ENCODE measurements around the gene KCNG1. TPM values are rescaled to one million over a fixed set of nuclear protein-coding genes. Genes with fewer than 3 reads are reported as not detected.

KCNG1 gene
- total and polyA plus RNA-seq, 2 of the 8 experiments (the other 6 are each of a cell fraction or from before 2014, with no cell fraction given): 16.0 to 18.0 TPM

DNA sequence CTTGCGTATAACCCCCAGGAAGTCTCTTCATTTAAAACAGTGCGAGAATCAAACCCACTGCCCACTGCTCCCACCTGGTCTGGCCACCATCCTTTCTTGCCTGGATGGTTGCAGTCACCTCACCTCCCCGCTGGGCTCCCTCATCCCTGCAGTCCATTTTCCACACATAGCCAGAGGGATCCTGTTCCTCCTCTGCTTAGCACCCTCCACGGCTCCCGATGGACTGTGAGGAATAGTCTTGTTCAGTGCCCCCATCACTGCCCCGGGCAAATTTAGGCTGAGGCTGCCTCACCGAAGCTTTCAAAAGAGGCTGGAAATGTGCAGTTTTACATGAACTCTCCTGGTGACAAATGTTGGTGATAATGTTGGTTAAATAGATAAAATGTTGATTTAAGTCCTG lies 17.7 kb downstream of the KCNG1 start (continued):
- TF ChIP-seq SAP30 (IDR thresholded peaks at IDR 0.05; ENCODE audit: insufficient read depth, insufficient replicate concordance, low read length): no peak
- no peak for TF ChIP-seq POU5F1 (IDR thresholded peaks at IDR 0.05; ENCODE audit: low read depth, low read length)
- no peak for TF ChIP-seq TCF12 (IDR thresholded peaks at IDR 0.05; ENCODE audit: low read depth, low read length)
- TF ChIP-seq EP300 (IDR thresholded peaks at IDR 0.05; ENCODE audit: borderline replicate concordance in 1 of 2, low read depth in 2 of 2, low read length in 2 of 2): no peak
- TF ChIP-seq KDM5A (IDR thresholded peaks at IDR 0.05; ENCODE audit: low read length): no peak

All from H1 (cell line).